Endothelial cell of umbilical vein (primary cell): Measurements from ENCODE around the gene PCBD2. TPM values are rescaled to one million over a fixed set of nuclear protein-coding genes. Genes with fewer than 3 reads are reported as not detected.

Experiments used
- BruUV-seq: library from RNA; stranded (reverse); fragments of 400-500 nt; replicated peaks from 2 replicates; lab custom pipeline; 2021; lab: Mats Ljungman, UMichigan
- CTCF ChIA-PET: fragments of 300-600, 350-600 bp; sonication (Branson Sonifier 250); formaldehyde crosslinking; loops from one replicate; lab custom pipeline; 2021; ENCODE audit warnings: antibody characterized with exemption, inconsistent platforms; lab: Charles Lee
- POLR2A ChIA-PET: fragments of 300-600, 350-600 bp; sonication (Branson Sonifier 250); formaldehyde crosslinking; loops from one replicate; lab custom pipeline; 2021; ENCODE audit warnings: antibody characterized with exemption, inconsistent platforms; lab: Charles Lee
- DNase-seq: peaks from one replicate; pipeline ENCODE4 v3.0.0-alpha.2; 2011; ENCODE audit warnings: low read depth, low spot score
- FAIRE-seq: peaks from 2 replicates; lab custom pipeline; 2011; peaks lifted over from hg19 to GRCh38; lab: Jason Lieb, UNC
- H2AFZ ChIP-seq: 2 replicates; pipeline ENCODE4 v1.6.0; 2012; ENCODE audit warnings: low read depth, low read length, control low read depth, inconsistent platforms
- H3K27ac ChIP-seq: 2 replicates; pipeline ENCODE4 v1.5.1; 2011; ENCODE audit warnings: low read depth, mild to moderate bottlenecking, control low read depth, low read length, moderate library complexity; ENCODE audit not compliant: insufficient read depth
- H3K27me3 ChIP-seq, 2 experiments: 2 replicates each; pipeline versions ENCODE4 v1.6.0 to v1.6.1; 2011; ENCODE audit warnings: low read length in 2 of 2, mixed read lengths in 1 of 2; ENCODE audit not compliant: control insufficient read depth in 2 of 2, insufficient read depth in 2 of 2
- H3K36me3 ChIP-seq, 2 experiments: 2 replicates in 1 of 2; 3 replicates in 1 of 2; pipeline ENCODE4 v1.5.1; 2011; ENCODE audit warnings: low read length in 2 of 2, mild to moderate bottlenecking in 1 of 2, moderate library complexity in 1 of 2; ENCODE audit not compliant: control insufficient read depth in 2 of 2, insufficient read depth in 2 of 2; ENCODE audit errors: extremely low read depth in 1 of 2
- H3K4me1 ChIP-seq: 3 replicates; pipeline ENCODE4 v1.5.1; 2011; ENCODE audit warnings: mild to moderate bottlenecking, low read length; ENCODE audit not compliant: control insufficient read depth, insufficient read depth; ENCODE audit errors: extremely low read depth
- H3K4me2 ChIP-seq: 2 replicates; pipeline ENCODE4 v1.6.1; 2011; ENCODE audit warnings: low read length, control low read depth, mixed read lengths; ENCODE audit not compliant: insufficient read depth
- H3K4me3 ChIP-seq, 3 experiments: fragments of 200-600 bp in 1 of 3; sonication (generic), shearing (Covaris generic) in 1 of 3; replicated peaks in 1 of 3; 2 replicates each; pipeline ENCODE4 v1.5.1; 2011 to 2016; ENCODE audit warnings: control low read depth in 3 of 3, low read length in 3 of 3, mild to moderate bottlenecking in 2 of 3, inconsistent platforms in 1 of 3, low read depth in 1 of 3, moderate library complexity in 1 of 3; ENCODE audit not compliant: insufficient read depth in 1 of 3
- H3K79me2 ChIP-seq: 2 replicates; pipeline ENCODE4 v1.6.0; 2012; ENCODE audit warnings: low read length, inconsistent platforms; ENCODE audit not compliant: control insufficient read depth, insufficient read depth
- H3K9ac ChIP-seq: replicated peaks from 2 replicates; pipeline ENCODE3; 2011; ENCODE audit warnings: low read length, control low read depth; ENCODE audit not compliant: insufficient read depth; ENCODE audit errors: extremely low read depth
- H3K9me1 ChIP-seq: replicated peaks from 3 replicates; pipeline ENCODE4 v1.6.0; 2011; ENCODE audit warnings: mild to moderate bottlenecking, low read length; ENCODE audit not compliant: control insufficient read depth, insufficient read depth; ENCODE audit errors: extremely low read depth
- H3K9me3 ChIP-seq: replicated peaks from 2 replicates; pipeline ENCODE4 v1.5.1; 2012; ENCODE audit warnings: low read length, inconsistent platforms; ENCODE audit not compliant: control insufficient read depth, insufficient read depth
- H4K20me1 ChIP-seq: replicated peaks from 2 replicates; pipeline ENCODE3; 2011; ENCODE audit warnings: mild to moderate bottlenecking, low read length; ENCODE audit not compliant: control insufficient read depth, insufficient read depth; ENCODE audit errors: extremely low read depth
- CTCF ChIP-seq, 2 donors: IDR thresholded peaks; 1 replicate in 1 of 2; 2 replicates in 1 of 2; pipeline ENCODE4 v1.5.1; 2011; ENCODE audit warnings: low read length in 2 of 2, mild to moderate bottlenecking in 2 of 2, moderate library complexity in 2 of 2, control low read depth in 1 of 2, inconsistent platforms in 1 of 2, low read depth in 1 of 2; ENCODE audit not compliant: insufficient read depth in 1 of 2; ENCODE audit errors: extremely low read depth in 1 of 2
- EZH2 ChIP-seq: IDR thresholded peaks from 2 replicates; pipeline ENCODE4 v1.6.1; 2012; ENCODE audit warnings: borderline replicate concordance, low read depth, mild to moderate bottlenecking, moderate library complexity, low read length, inconsistent platforms; ENCODE audit not compliant: severe bottlenecking
- FOS ChIP-seq: IDR thresholded peaks from 2 replicates; pipeline ENCODE4 v1.6.1; 2011; ENCODE audit warnings: mild to moderate bottlenecking, low read length, moderate library complexity, borderline replicate concordance; ENCODE audit not compliant: insufficient read depth
- GATA2 ChIP-seq: IDR thresholded peaks from 2 replicates; pipeline ENCODE4 v1.7.0; 2011; ENCODE audit warnings: low read depth, mild to moderate bottlenecking, moderate library complexity, mixed read lengths, low read length; ENCODE audit not compliant: insufficient read length, insufficient read depth
- JUN ChIP-seq: IDR thresholded peaks from 2 replicates; pipeline ENCODE4 v1.6.1; 2011; ENCODE audit warnings: borderline replicate concordance, low read depth; ENCODE audit not compliant: insufficient read length, insufficient read depth
- MAX ChIP-seq: IDR thresholded peaks from 2 replicates; pipeline ENCODE4 v1.6.1; 2011; ENCODE audit not compliant: insufficient read depth, insufficient read length
- MYC ChIP-seq: IDR thresholded peaks from one replicate; pipeline ENCODE4 v1.6.1; 2011; ENCODE audit warnings: mild to moderate bottlenecking, low read depth, low read length
- dilution Hi-C: fragments of 300-500 bp; cut with MboI; formaldehyde crosslinking; loops from one replicate; pipeline ENCODE4 v1.15.0; 2019; ENCODE audit warnings: low sequenced_read_pairs; ENCODE audit not compliant: extremely low pct_ligation_motif_present
- intact Hi-C: fragments of 100-400 bp; cut with micrococcal nuclease; formaldehyde crosslinking; loops from one replicate; pipeline ENCODE4 v1.10.0; 2022
- polyA plus RNA-seq, 4 experiments: library from polyadenylated mRNA; depleted of rRNA in 3 of 4; stranded (reverse) in 3 of 4; unstranded in 1 of 4; fragments of >200 nt; gene quantifications; 2 replicates each; pipeline versions ENCODE4 v1.2.1 to v1.2.3, GENCODE V29; 2011 to 2012; ENCODE audit warnings: missing spikeins in 1 of 4
- total RNA-seq: library from RNA; stranded (reverse); gene quantifications from 2 replicates; pipeline ENCODE4 v1.2.3, GENCODE V29; 2021

PCBD2 gene
- total and polyA plus RNA-seq, 2 donors (not counting 3 experiments of a cell fraction or from before 2014, with no cell fraction given): 4.0 to 10.7 TPM

GRCh38 chr5:134892926-134893325, 12.0 kb upstream of the PCBD2 start:
- Histone ChIP-seq H2AFZ (no peak overlapping the region), H3K9me1 (no peaks in the 10 kb centered on the region), H3K4me1 (no peaks in the 10 kb centered on the region), H3K27me3 (no peaks in the 10 kb centered on the region), H3K4me2 (no peak overlapping the region), H4K20me1 (no peaks in the 10 kb centered on the region), H3K4me3 (no peak overlapping the region), H3K36me3 (peaks cover 0 to 2% of the 10 kb centered on the region in 2 experiments), H3K9ac (no peak overlapping the region), H3K79me2 (no peaks in the 10 kb centered on the region), H3K9me3 (no peaks in the 10 kb centered on the region), H3K27ac (no peak overlapping the region)
- CTCF ChIA-PET: interaction anchor here (1.6 kb wide), 2 partner anchors 9 to 12 kb away, joined by 4 to 6 read pairs; partner anchors contain the start of gene PCBD2
- POLR2A ChIA-PET: interaction anchor here (0.6 kb wide), 1 partner anchor 9 kb away, joined by 7 read pairs; no protein-coding TSS in a partner anchor
- FAIRE-seq (no peak), DNase-seq (no peak)
- intact Hi-C loops (no loop called here), dilution Hi-C loops (no loop called here)
- TF ChIP-seq CTCF (IDR thresholded peaks at IDR 0.05; ENCODE audit: extremely low read depth in 1 of 2, insufficient read depth in 1 of 2, low read depth in 1 of 2, low read length in 2 of 2): no peak
- no TSS peak for BruUV-seq

- no peaks in the 10 kb centered on the region for H3K9me3 ChIP-seq
- H3K4me2 ChIP-seq: no peak overlapping the region
- no peak overlapping the region for H3K9ac ChIP-seq
- BruUV-seq: no TSS peak
- ChIA-PET POLR2A (no interaction called here), CTCF (interaction anchor here (1.6 kb wide), 1 partner anchor 11 kb away, joined by 4 read pairs; the partner anchor contains the start of gene PCBD2)
- TF ChIP-seq MYC (no peak), JUN (no peak), MAX (no peak), EZH2 (no peak), FOS (no peak), CTCF (IDR thresholded peaks at IDR 0.05; ENCODE audit: extremely low read depth in 1 of 2, insufficient read depth in 1 of 2, low read depth in 1 of 2, low read length in 2 of 2) (no peak), GATA2 (no peak)
- H3K4me3 ChIP-seq: no peak overlapping the region
- FAIRE-seq (no peak), DNase-seq (no peak)
- H3K27me3 ChIP-seq: no peaks in the 10 kb centered on the region
- H3K36me3 ChIP-seq: peaks cover 0 to under 1% of the 10 kb centered on the region in 2 experiments
- intact Hi-C loops: no loop called here
- H3K4me1 ChIP-seq: no peaks in the 10 kb centered on the region
- H4K20me1 ChIP-seq: no peaks in the 10 kb centered on the region
- H3K9me1 ChIP-seq: no peaks in the 10 kb centered on the region
- no peaks in the 10 kb centered on the region for H3K79me2 ChIP-seq
- dilution Hi-C loops: no loop called here
- no peak overlapping the region for H2AFZ ChIP-seq
- H3K27ac ChIP-seq: no peak overlapping the region
Measured at GRCh38 chr5:134893748-134894505, 11.0 kb upstream of the PCBD2 start.
